GM18951 (cell line): Measurements from ENCODE around the gene UTP11.

Experiments used
- POLR2A ChIP-seq: IDR thresholded peaks from 4 replicates; pipeline ENCODE4 v1.6.1; 2011; ENCODE audit warnings: mild to moderate bottlenecking; ENCODE audit not compliant: insufficient read length, insufficient read depth; ENCODE audit errors: extremely low read depth
- in situ Hi-C: fragments of 300-500 bp; cut with MboI; formaldehyde crosslinking; loops from one replicate; pipeline ENCODE4 v1.12.0; 2022; ENCODE audit warnings: low sequenced_read_pairs, mixed read lengths, inconsistent platforms; ENCODE audit not compliant: unreplicated experiment

Gene UTP11

GRCh38 chr1:38006008-38006828 is 6.3 kb upstream of the UTP11 start:
- TF ChIP-seq POLR2A, result no peak
- in situ Hi-C loops, result no loop called here

- no peak for TF ChIP-seq POLR2A
- in situ Hi-C loops, result no loop called here
These were observed 3.3 kb upstream of the UTP11 start for GRCh38 chr1:38009088-38009840.

GRCh38 chr1:38009841-38010180 is 2.7 kb upstream of the UTP11 start:
- no peak for TF ChIP-seq POLR2A
- in situ Hi-C loops, result no loop called here

- in situ Hi-C loops, result no loop called here
- TF ChIP-seq POLR2A, result no peak
These were observed 691 bp downstream of the UTP11 start for GRCh38 chr1:38013227-38013622.

GRCh38 chr1:38014171-38014570 is 1.6 kb downstream of the UTP11 start:
- in situ Hi-C loops, result no loop called here
- no peak for TF ChIP-seq POLR2A

GRCh38 chr1:38014724-38015424 is 2.3 kb downstream of the UTP11 start:
- TF ChIP-seq POLR2A, result no peak
- in situ Hi-C loops, result no loop called here

GRCh38 chr1:38015978-38016725 is 3.6 kb downstream of the UTP11 start:
- in situ Hi-C loops, result no loop called here
- no peak for TF ChIP-seq POLR2A

GRCh38 chr1:38018864-38019343 is 6.4 kb downstream of the UTP11 start:
- in situ Hi-C loops, result no loop called here
- no peak for TF ChIP-seq POLR2A

GRCh38 chr1:38020396-38020795 is 7.9 kb downstream of the UTP11 start:
- TF ChIP-seq POLR2A, result no peak
- in situ Hi-C loops, result loop anchor here (10.0 kb wide), 1 partner anchor 794 kb away; no protein-coding TSS in a partner anchor

- in situ Hi-C loops, result loop anchor here (10.0 kb wide), 1 partner anchor 793 kb away; no protein-coding TSS in a partner anchor
- TF ChIP-seq POLR2A, result no peak
These were observed 9.4 kb downstream of the UTP11 start for GRCh38 chr1:38021969-38022368.

GRCh38 chr1:38022810-38023209 is 10.3 kb downstream of the UTP11 start:
- in situ Hi-C loops, result loop anchor here (10.0 kb wide), 1 partner anchor 792 kb away; no protein-coding TSS in a partner anchor
- no peak for TF ChIP-seq POLR2A

- in situ Hi-C loops, result loop anchor here (10.0 to 25.0 kb wide), 2 partner anchors 562 to 790 kb away; no protein-coding TSS in a partner anchor
- TF ChIP-seq POLR2A, result no peak
These were observed 12.7 kb downstream of the UTP11 start for GRCh38 chr1:38025233-38025632.
